ENCODE data around the gene KRTAP13-3. TPM values are rescaled to one million over a fixed set of nuclear protein-coding genes. Genes with fewer than 3 reads are reported as not detected.

The KRTAP13-3 gene
- total and polyA plus RNA-seq, 9 donors, result not detected

DNA sequence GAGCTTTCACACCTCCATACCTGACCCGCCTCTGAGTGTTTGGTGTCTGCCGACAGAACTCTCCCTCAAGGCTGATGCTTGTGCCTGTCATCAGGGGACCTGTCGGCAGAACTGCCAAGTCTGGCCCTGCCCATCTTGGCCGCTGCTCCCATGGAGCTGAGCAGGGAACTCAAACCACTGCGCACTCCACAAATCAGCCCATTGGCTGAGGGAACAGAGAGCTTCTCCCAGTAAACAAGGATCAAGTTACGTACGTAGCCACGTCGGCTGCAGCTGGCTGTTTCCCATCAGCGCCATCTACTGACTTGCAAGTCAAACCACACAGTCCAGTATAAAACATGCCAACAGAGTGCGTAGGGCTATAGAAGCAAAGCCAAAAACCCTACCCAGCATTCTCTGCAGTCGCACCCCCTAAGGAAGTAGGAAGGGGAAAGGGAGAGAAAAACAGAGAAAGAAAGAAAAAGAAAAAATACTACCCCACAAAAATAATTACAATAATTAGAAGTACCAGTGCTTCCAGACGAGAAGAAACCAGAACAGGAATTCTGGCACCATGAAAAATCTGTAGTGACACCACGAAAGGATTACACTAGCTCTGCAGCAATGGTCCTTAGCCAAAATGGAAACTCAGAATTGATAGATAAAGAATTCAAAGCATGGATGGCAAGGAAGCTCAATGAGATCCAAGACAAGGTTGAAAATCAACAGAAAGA, 16.8 kb downstream of the KRTAP13-3 start:
- DNase-seq, result no peak
- TF ChIP-seq, protein P1, sequence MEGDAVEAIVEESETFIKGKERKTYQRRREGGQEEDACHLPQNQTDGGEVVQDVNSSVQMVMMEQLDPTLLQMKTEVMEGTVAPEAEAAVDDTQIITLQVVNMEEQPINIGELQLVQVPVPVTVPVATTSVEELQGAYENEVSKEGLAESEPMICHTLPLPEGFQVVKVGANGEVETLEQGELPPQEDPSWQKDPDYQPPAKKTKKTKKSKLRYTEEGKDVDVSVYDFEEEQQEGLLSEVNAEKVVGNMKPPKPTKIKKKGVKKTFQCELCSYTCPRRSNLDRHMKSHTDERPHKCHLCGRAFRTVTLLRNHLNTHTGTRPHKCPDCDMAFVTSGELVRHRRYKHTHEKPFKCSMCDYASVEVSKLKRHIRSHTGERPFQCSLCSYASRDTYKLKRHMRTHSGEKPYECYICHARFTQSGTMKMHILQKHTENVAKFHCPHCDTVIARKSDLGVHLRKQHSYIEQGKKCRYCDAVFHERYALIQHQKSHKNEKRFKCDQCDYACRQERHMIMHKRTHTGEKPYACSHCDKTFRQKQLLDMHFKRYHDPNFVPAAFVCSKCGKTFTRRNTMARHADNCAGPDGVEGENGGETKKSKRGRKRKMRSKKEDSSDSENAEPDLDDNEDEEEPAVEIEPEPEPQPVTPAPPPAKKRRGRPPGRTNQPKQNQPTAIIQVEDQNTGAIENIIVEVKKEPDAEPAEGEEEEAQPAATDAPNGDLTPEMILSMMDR (IDR thresholded peaks at IDR 0.05), result no peak
- TF ChIP-seq EP300 (IDR thresholded peaks at IDR 0.05) (no peak), POLR2A (IDR thresholded peaks at IDR 0.05) (no peak)
- H3K9me3 ChIP-seq, result peaks cover 0 to 2% of the 10 kb centered on the region in 2 donors
- WGBS, 3 donors, result 25 to 31% (median 30%) methylated on average over 14 of the region's 14 CpGs
- no peak overlapping the region for H3K4me3 ChIP-seq
- H3K27ac ChIP-seq, result no peak overlapping the region
- intact Hi-C loops (cut with DNase I), result no loop called here
- H3K27me3 ChIP-seq, result no peaks in the 10 kb centered on the region
- H3K36me3 ChIP-seq, result no peaks in the 10 kb centered on the region
- H3K4me1 ChIP-seq (ENCODE audit: insufficient read depth), result no peaks in the 10 kb centered on the region

DNA sequence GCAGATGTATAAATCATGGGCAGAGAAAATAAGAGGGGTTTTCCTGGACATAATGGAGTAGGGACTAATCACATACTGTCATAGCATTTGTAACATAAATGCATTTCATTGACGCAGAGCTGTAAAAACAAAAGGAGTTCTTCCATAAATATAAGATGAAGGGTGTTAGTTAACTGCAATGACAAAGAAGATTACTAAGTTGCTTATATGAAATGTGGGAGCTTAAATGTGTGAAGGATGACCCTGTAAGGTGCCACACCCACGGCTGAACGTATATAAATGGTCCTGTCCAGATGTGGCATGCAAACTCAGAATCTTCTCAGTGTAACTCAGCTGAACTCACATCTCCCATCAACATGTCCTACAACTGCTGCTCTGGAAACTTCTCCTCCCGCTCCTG, 30.0 kb downstream of the KRTAP13-3 start, which contains the start of gene KRTAP13-1:
Gene KRTAP13-1 (plus strand): TSS at position 301 of the 400 bp plus-strand sequence. CDS start 56 bp downstream, at position 357.
- intact Hi-C loops (cut with DNase I), result no loop called here
- no peak for TF ChIP-seq EP300 (IDR thresholded peaks at IDR 0.05)
- TF ChIP-seq, protein P1 (IDR thresholded peaks at IDR 0.05), result no peak
- TF ChIP-seq POLR2A (IDR thresholded peaks at IDR 0.05), result no peak
- 39 to 60% (median 44%) methylated on average over 4 of the region's 4 CpGs for WGBS, 3 donors
- H3K4me1 ChIP-seq (ENCODE audit: insufficient read depth), result no peaks in the 10 kb centered on the region
- H3K4me3 ChIP-seq, result no peak within 1 kb of the TSS
- no peak for DNase-seq
- H3K27ac ChIP-seq, result no peak within 1 kb of the TSS
- no peaks in the 10 kb centered on the region for H3K9me3 ChIP-seq
- H3K36me3 ChIP-seq, result no peaks in the 10 kb centered on the region
- no peaks in the 10 kb centered on the region for H3K27me3 ChIP-seq

DNA sequence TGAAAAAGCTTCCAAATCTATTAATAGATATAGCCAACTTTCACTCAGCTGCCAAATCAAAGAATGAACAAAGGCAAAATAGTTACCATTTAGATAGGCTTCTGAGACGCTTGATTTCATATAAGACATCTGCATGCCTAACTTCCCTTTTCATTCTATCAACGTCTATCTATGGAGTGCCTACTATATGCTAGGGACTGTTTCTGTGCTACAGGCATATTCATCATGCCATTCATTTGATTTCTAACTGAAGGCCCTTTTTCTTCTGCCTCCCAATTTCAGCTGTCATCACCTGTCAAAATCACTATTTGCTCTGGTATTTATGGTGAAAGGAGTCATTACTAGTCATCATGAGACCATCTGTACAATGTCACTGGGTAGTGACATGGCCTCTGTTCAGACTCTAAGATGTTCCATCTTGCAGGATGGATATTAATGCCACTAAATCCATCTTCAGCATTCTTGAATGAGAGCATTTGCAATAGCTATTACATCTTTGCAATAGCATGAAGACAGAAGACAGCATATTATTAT, 34.2 kb downstream of the KRTAP13-3 start:
- H3K4me1 ChIP-seq (ENCODE audit: insufficient read depth), result no peaks in the 10 kb centered on the region
- no peak for DNase-seq
- H3K4me3 ChIP-seq, result no peak overlapping the region
- H3K36me3 ChIP-seq, result no peaks in the 10 kb centered on the region
- WGBS, 3 donors, result 51 to 78% (median 56%) methylated on average over 2 of the region's 2 CpGs
- no peak overlapping the region for H3K27ac ChIP-seq
- intact Hi-C loops (cut with DNase I), result no loop called here
- TF ChIP-seq POLR2A (IDR thresholded peaks at IDR 0.05) (no peak), EP300 (IDR thresholded peaks at IDR 0.05) (no peak)
- TF ChIP-seq, protein P1 (IDR thresholded peaks at IDR 0.05), result no peak
- no peaks in the 10 kb centered on the region for H3K9me3 ChIP-seq
- H3K27me3 ChIP-seq, result no peaks in the 10 kb centered on the region

DNA sequence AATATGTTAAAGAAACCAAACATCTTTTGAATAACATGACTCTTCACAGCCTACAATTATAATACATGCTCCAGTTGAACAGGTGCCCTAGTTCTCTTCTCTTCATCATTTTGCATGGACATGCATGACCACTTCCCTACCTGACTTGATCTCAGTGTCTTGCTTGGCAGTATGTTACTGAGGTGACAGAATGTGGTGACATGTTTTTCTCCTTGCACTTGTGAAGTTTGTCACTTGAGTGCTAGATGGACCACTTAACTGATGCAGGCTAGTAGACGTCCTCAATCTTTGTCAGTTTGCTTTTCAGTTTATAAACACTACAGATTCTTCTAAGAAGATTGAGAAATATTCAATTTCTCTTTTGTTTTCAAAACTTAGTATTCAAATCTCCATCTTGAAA, 43.5 kb downstream of the KRTAP13-3 start:
- Histone ChIP-seq H3K27ac (no peak overlapping the region), H3K4me1 (ENCODE audit: insufficient read depth) (no peaks in the 10 kb centered on the region), H3K4me3 (no peak overlapping the region), H3K36me3 (no peaks in the 10 kb centered on the region), H3K9me3 (no peaks in the 10 kb centered on the region), H3K27me3 (no peaks in the 10 kb centered on the region)
- DNase-seq, result no peak
- TF ChIP-seq EP300 (IDR thresholded peaks at IDR 0.05) (no peak), POLR2A (IDR thresholded peaks at IDR 0.05) (no peak)
- TF ChIP-seq, protein P1 (IDR thresholded peaks at IDR 0.05), result no peak
- intact Hi-C loops (cut with DNase I), result no loop called here
- 28 to 32% (median 31%) methylated on average over 1 of the region's 1 CpG for WGBS, 3 donors

Other genes starting within 250 kb of the KRTAP13-3 start
- gene CLDN8, start 209.8 kb downstream of the KRTAP13-3 start, total RNA-seq, result 1 to 10 TPM in 1 of 7 donors, under 1 TPM in 1, not detected in 5; 0.10 to 2.2 TPM
- gene CLDN8, start 209.8 kb downstream of the KRTAP13-3 start, polyA plus RNA-seq, result not detected
- not detected for gene KRTAP24-1, start 143.0 kb downstream of the KRTAP13-3 start, total RNA-seq
- not detected for gene KRTAP24-1, start 143.0 kb downstream of the KRTAP13-3 start, polyA plus RNA-seq
- gene KRTAP25-1, start 136.4 kb downstream of the KRTAP13-3 start, total RNA-seq, result not detected
- gene KRTAP25-1, start 136.4 kb downstream of the KRTAP13-3 start, polyA plus RNA-seq, result not detected
- not detected for gene KRTAP26-1, start 105.6 kb downstream of the KRTAP13-3 start, total RNA-seq
- not detected for gene KRTAP26-1, start 105.6 kb downstream of the KRTAP13-3 start, polyA plus RNA-seq
- gene KRTAP27-1, start 88.2 kb downstream of the KRTAP13-3 start, total RNA-seq, result not detected
- not detected for gene KRTAP27-1, start 88.2 kb downstream of the KRTAP13-3 start, polyA plus RNA-seq
- not detected for gene KRTAP23-1, start 77.3 kb downstream of the KRTAP13-3 start, total RNA-seq
- gene KRTAP23-1, start 77.3 kb downstream of the KRTAP13-3 start, polyA plus RNA-seq, result not detected
- not detected for gene KRTAP13-2, start 53.7 kb downstream of the KRTAP13-3 start, total RNA-seq
- gene KRTAP13-2, start 53.7 kb downstream of the KRTAP13-3 start, polyA plus RNA-seq, result not detected
- gene KRTAP13-1, start 29.9 kb downstream of the KRTAP13-3 start, total RNA-seq, result not detected
- gene KRTAP13-1, start 29.9 kb downstream of the KRTAP13-3 start, polyA plus RNA-seq, result not detected
- gene KRTAP13-4, start 4.3 kb upstream of the KRTAP13-3 start, total RNA-seq, result not detected
- gene KRTAP13-4, start 4.3 kb upstream of the KRTAP13-3 start, polyA plus RNA-seq, result not detected
- not detected for gene KRTAP15-1, start 14.3 kb upstream of the KRTAP13-3 start, total RNA-seq
- not detected for gene KRTAP15-1, start 14.3 kb upstream of the KRTAP13-3 start, polyA plus RNA-seq
- gene KRTAP19-1, start 54.4 kb upstream of the KRTAP13-3 start, total RNA-seq, result not detected
- not detected for gene KRTAP19-1, start 54.4 kb upstream of the KRTAP13-3 start, polyA plus RNA-seq
- not detected for gene KRTAP19-2, start 61.5 kb upstream of the KRTAP13-3 start, total RNA-seq
- gene KRTAP19-2, start 61.5 kb upstream of the KRTAP13-3 start, polyA plus RNA-seq, result not detected
- gene KRTAP19-3, start 66.1 kb upstream of the KRTAP13-3 start, total RNA-seq, result not detected
- not detected for gene KRTAP19-3, start 66.1 kb upstream of the KRTAP13-3 start, polyA plus RNA-seq
- gene KRTAP19-4, start 71.2 kb upstream of the KRTAP13-3 start, total RNA-seq, result not detected
- gene KRTAP19-4, start 71.2 kb upstream of the KRTAP13-3 start, polyA plus RNA-seq, result not detected
- gene KRTAP19-5, start 76.2 kb upstream of the KRTAP13-3 start, total RNA-seq, result not detected
- gene KRTAP19-5, start 76.2 kb upstream of the KRTAP13-3 start, polyA plus RNA-seq, result not detected
- gene KRTAP19-6, start 115.9 kb upstream of the KRTAP13-3 start, total RNA-seq, result not detected
- not detected for gene KRTAP19-6, start 115.9 kb upstream of the KRTAP13-3 start, polyA plus RNA-seq
- not detected for gene KRTAP19-7, start 135.4 kb upstream of the KRTAP13-3 start, total RNA-seq
- not detected for gene KRTAP19-7, start 135.4 kb upstream of the KRTAP13-3 start, polyA plus RNA-seq
- gene KRTAP22-2, start 164.5 kb upstream of the KRTAP13-3 start, total RNA-seq, result not detected
- gene KRTAP22-2, start 164.5 kb upstream of the KRTAP13-3 start, polyA plus RNA-seq, result not detected
- gene KRTAP6-3, start 166.5 kb upstream of the KRTAP13-3 start, total RNA-seq, result not detected
- not detected for gene KRTAP6-3, start 166.5 kb upstream of the KRTAP13-3 start, polyA plus RNA-seq
- not detected for gene KRTAP6-2, start 173.0 kb upstream of the KRTAP13-3 start, total RNA-seq
- not detected for gene KRTAP6-2, start 173.0 kb upstream of the KRTAP13-3 start, polyA plus RNA-seq
- not detected for gene KRTAP22-1, start 175.2 kb upstream of the KRTAP13-3 start, total RNA-seq
- not detected for gene KRTAP22-1, start 175.2 kb upstream of the KRTAP13-3 start, polyA plus RNA-seq
- not detected for gene KRTAP6-1, start 188.0 kb upstream of the KRTAP13-3 start, total RNA-seq
- gene KRTAP6-1, start 188.0 kb upstream of the KRTAP13-3 start, polyA plus RNA-seq, result not detected
- not detected for gene KRTAP20-1, start 190.5 kb upstream of the KRTAP13-3 start, total RNA-seq
- not detected for gene KRTAP20-1, start 190.5 kb upstream of the KRTAP13-3 start, polyA plus RNA-seq
- not detected for gene KRTAP20-4, start 194.7 kb upstream of the KRTAP13-3 start, total RNA-seq
- not detected for gene KRTAP20-4, start 194.7 kb upstream of the KRTAP13-3 start, polyA plus RNA-seq
- not detected for gene KRTAP20-2, start 209.3 kb upstream of the KRTAP13-3 start, total RNA-seq
- gene KRTAP20-2, start 209.3 kb upstream of the KRTAP13-3 start, polyA plus RNA-seq, result not detected
- not detected for gene KRTAP20-3, start 216.9 kb upstream of the KRTAP13-3 start, total RNA-seq
- not detected for gene KRTAP20-3, start 216.9 kb upstream of the KRTAP13-3 start, polyA plus RNA-seq

Measured in ovary (tissue), 9 donors.